HEK293 (cell line): ENCODE measurements around the gene DNER.

ENCODE experiments used
- CTCF ChIA-PET: fragments of 350-600 bp; formaldehyde crosslinking; extraction: SDS; loops from one replicate; lab custom pipeline; 2021; ENCODE audit warnings: antibody characterized with exemption; lab: Yijun Ruan, JAX
- POLR2A ChIA-PET: fragments of 300-600 bp; formaldehyde crosslinking; extraction: SDS; loops from one replicate; lab custom pipeline; 2020; ENCODE audit warnings: antibody characterized with exemption, inconsistent platforms; lab: Yijun Ruan, JAX
- H3K27ac ChIP-seq: fragments of 200-500 bp; sonication (Bioruptor generic); 2 replicates; pipeline ENCODE4 v1.5.1; 2014; ENCODE audit warnings: low read depth, low read length, control low read depth, inconsistent platforms; ENCODE audit errors: extremely low read depth
- H3K36me3 ChIP-seq, 2 experiments: fragments of 200-500 bp in 1 of 2; sonication (Bioruptor generic) in 1 of 2; 1 replicate in 1 of 2; 2 replicates in 1 of 2; pipeline ENCODE4 v1.5.1; 2014 to 2017; ENCODE audit warnings: inconsistent platforms in 2 of 2, low read length in 2 of 2; ENCODE audit not compliant: control insufficient read depth in 2 of 2, insufficient read depth in 1 of 2
- H3K4me1 ChIP-seq: fragments of 200-500 bp; sonication (Bioruptor generic); 2 replicates; pipeline ENCODE4 v1.5.1; 2014; ENCODE audit warnings: mild to moderate bottlenecking, low read length, inconsistent platforms; ENCODE audit not compliant: control insufficient read depth, insufficient read depth
- H3K4me3 ChIP-seq: 2 replicates; pipeline ENCODE4 v1.5.1; 2011; ENCODE audit warnings: low read depth, mild to moderate bottlenecking, control low read depth, low read length, moderate library complexity
- H3K9me3 ChIP-seq: fragments of 200-500 bp; sonication (Bioruptor generic); 2 replicates; pipeline ENCODE4 v1.5.1; 2014; ENCODE audit warnings: low read depth, low read length, inconsistent platforms; ENCODE audit not compliant: control insufficient read depth, insufficient read depth
- GLIS1 ChIP-seq: fragments of 450-650 bp; formaldehyde crosslinking; IDR thresholded peaks from 2 replicates; pipeline ENCODE4 v1.5.1; 2016; ENCODE audit warnings: missing biosample characterization, missing genetic modification characterization
- MZF1 ChIP-seq: fragments of 450-650 bp; formaldehyde crosslinking; IDR thresholded peaks from 2 replicates; pipeline ENCODE4 v1.5.1; 2017; ENCODE audit warnings: missing biosample characterization, missing genetic modification characterization, borderline replicate concordance
- OSR2 ChIP-seq: fragments of 450-650 bp; formaldehyde crosslinking; IDR thresholded peaks from 2 replicates; pipeline ENCODE4 v1.5.1; 2016; ENCODE audit warnings: missing biosample characterization, missing genetic modification characterization
- REPIN1 ChIP-seq: fragments of 450-650 bp; formaldehyde crosslinking; IDR thresholded peaks from 2 replicates; pipeline ENCODE4 v1.5.1; 2017; ENCODE audit warnings: missing biosample characterization, missing genetic modification characterization, low read depth
- SETDB1 ChIP-seq: IDR thresholded peaks from one replicate; pipeline ENCODE4 v1.6.1; 2017; ENCODE audit warnings: mild to moderate bottlenecking, low read length, moderate library complexity, mixed read lengths; ENCODE audit not compliant: insufficient read length
- SP7 ChIP-seq: fragments of 450-650 bp; formaldehyde crosslinking; IDR thresholded peaks from 2 replicates; pipeline ENCODE4 v1.5.1; 2016; ENCODE audit warnings: missing biosample characterization, missing genetic modification characterization
- WT1 ChIP-seq: fragments of 450-650 bp; formaldehyde crosslinking; IDR thresholded peaks from 2 replicates; pipeline ENCODE4 v1.5.1; 2016; ENCODE audit warnings: missing biosample characterization, missing genetic modification characterization
- ZNF133 ChIP-seq: fragments of 450-650 bp; formaldehyde crosslinking; IDR thresholded peaks from 2 replicates; pipeline ENCODE4 v1.5.1; 2016; ENCODE audit warnings: missing biosample characterization, missing genetic modification characterization
- ZNF174 ChIP-seq: fragments of 450-650 bp; formaldehyde crosslinking; IDR thresholded peaks from 2 replicates; pipeline ENCODE4 v1.5.0; 2017; ENCODE audit warnings: missing biosample characterization, mild to moderate bottlenecking, missing genetic modification characterization
- ZNF211 ChIP-seq: fragments of 450-650 bp; formaldehyde crosslinking; IDR thresholded peaks from 2 replicates; pipeline ENCODE4 v1.5.1; 2016; ENCODE audit warnings: low read depth, missing biosample characterization, missing genetic modification characterization
- ZNF433 ChIP-seq: fragments of 450-650 bp; formaldehyde crosslinking; IDR thresholded peaks from 2 replicates; pipeline ENCODE4 v1.5.1; 2016; ENCODE audit warnings: missing biosample characterization, missing genetic modification characterization, low read depth
- ZNF510 ChIP-seq: fragments of 450-650 bp; formaldehyde crosslinking; IDR thresholded peaks from 2 replicates; pipeline ENCODE4 v1.5.1; 2018; ENCODE audit warnings: mild to moderate bottlenecking, missing genetic modification characterization, missing biosample characterization; ENCODE audit not compliant: insufficient replicate concordance
- ZNF544 ChIP-seq: fragments of 450-650 bp; formaldehyde crosslinking; IDR thresholded peaks from 2 replicates; pipeline ENCODE4 v1.5.0; 2017; ENCODE audit warnings: missing biosample characterization, missing genetic modification characterization
- ZNF560 ChIP-seq: fragments of 450-650 bp; formaldehyde crosslinking; IDR thresholded peaks from 2 replicates; pipeline ENCODE4 v1.5.1; 2017; ENCODE audit warnings: missing biosample characterization, missing genetic modification characterization, borderline replicate concordance
- ZNF610 ChIP-seq: fragments of 450-650 bp; formaldehyde crosslinking; IDR thresholded peaks from 2 replicates; pipeline ENCODE4 v1.5.1; 2016; ENCODE audit warnings: missing biosample characterization, missing genetic modification characterization, borderline replicate concordance
- ZNF629 ChIP-seq: fragments of 450-650 bp; formaldehyde crosslinking; IDR thresholded peaks from 2 replicates; pipeline ENCODE4 v1.5.1; 2017; ENCODE audit warnings: missing biosample characterization, missing genetic modification characterization
- ZNF701 ChIP-seq: fragments of 450-650 bp; formaldehyde crosslinking; IDR thresholded peaks from 2 replicates; pipeline ENCODE4 v1.5.1; 2016; ENCODE audit warnings: missing biosample characterization, missing genetic modification characterization
- ZNF707 ChIP-seq: fragments of 450-650 bp; formaldehyde crosslinking; IDR thresholded peaks from 2 replicates; pipeline ENCODE4 v1.5.1; 2016; ENCODE audit warnings: missing biosample characterization, missing genetic modification characterization
- ZNF76 ChIP-seq: fragments of 450-650 bp; formaldehyde crosslinking; IDR thresholded peaks from 2 replicates; pipeline ENCODE4; 2016; ENCODE audit warnings: low read depth, missing biosample characterization, missing genetic modification characterization, borderline replicate concordance
- TF ChIP-seq, protein P1 (sequence below): fragments of 450-650 bp; formaldehyde crosslinking; IDR thresholded peaks from 2 replicates; pipeline ENCODE4 v1.5.1; 2016; ENCODE audit warnings: missing biosample characterization, missing genetic modification characterization
- TF ChIP-seq, protein P2 (sequence below): sonication (generic); formaldehyde crosslinking; IDR thresholded peaks from 2 replicates; pipeline ENCODE4 v1.8.1; 2022; ENCODE audit warnings: mild to moderate bottlenecking, moderate library complexity, missing genetic modification reagents
- TF ChIP-seq, protein P3 (sequence below): fragments of 450-650 bp; IDR thresholded peaks from 2 replicates; pipeline ENCODE4 v1.5.1; 2018; ENCODE audit warnings: missing biosample characterization, mild to moderate bottlenecking, missing genetic modification characterization
- TF ChIP-seq, protein P4 (sequence below): fragments of 450-650 bp; formaldehyde crosslinking; IDR thresholded peaks from 2 replicates; pipeline ENCODE4 v1.5.1; 2017; ENCODE audit warnings: missing biosample characterization, mild to moderate bottlenecking, missing genetic modification characterization, moderate library complexity

The DNER gene

DNA sequence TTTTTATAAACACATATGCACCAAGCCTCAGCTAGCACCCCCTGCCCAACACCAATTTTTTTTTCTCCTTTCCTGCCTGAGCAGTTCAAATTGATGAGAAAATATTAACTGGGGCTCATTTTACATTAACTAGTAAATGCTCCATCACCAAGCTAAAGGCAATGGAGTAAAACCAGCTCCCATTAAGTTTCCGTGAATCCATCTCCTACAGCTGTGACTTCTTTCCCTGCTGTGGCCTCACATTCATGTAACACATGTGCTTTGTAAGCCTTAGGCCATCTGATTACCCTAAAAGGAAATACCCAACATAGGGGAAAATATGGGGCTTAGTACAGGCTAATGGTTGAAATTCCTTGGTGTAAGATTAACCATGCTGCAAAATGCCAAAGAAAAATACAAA, 60.8 kb downstream of the DNER start:
- no peak for TF ChIP-seq SETDB1
- no peak for TF ChIP-seq ZNF433
- TF ChIP-seq ZNF560: no peak
- TF ChIP-seq, protein P1, sequence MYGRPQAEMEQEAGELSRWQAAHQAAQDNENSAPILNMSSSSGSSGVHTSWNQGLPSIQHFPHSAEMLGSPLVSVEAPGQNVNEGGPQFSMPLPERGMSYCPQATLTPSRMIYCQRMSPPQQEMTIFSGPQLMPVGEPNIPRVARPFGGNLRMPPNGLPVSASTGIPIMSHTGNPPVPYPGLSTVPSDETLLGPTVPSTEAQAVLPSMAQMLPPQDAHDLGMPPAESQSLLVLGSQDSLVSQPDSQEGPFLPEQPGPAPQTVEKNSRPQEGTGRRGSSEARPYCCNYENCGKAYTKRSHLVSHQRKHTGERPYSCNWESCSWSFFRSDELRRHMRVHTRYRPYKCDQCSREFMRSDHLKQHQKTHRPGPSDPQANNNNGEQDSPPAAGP (tag by site-specific recombination): no peak
- TF ChIP-seq, protein P2, sequence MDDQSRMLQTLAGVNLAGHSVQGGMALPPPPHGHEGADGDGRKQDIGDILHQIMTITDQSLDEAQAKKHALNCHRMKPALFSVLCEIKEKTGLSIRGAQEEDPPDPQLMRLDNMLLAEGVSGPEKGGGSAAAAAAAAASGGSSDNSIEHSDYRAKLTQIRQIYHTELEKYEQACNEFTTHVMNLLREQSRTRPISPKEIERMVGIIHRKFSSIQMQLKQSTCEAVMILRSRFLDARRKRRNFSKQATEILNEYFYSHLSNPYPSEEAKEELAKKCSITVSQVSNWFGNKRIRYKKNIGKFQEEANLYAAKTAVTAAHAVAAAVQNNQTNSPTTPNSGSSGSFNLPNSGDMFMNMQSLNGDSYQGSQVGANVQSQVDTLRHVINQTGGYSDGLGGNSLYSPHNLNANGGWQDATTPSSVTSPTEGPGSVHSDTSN (CRISPR knock-in tag): no peak
- TF ChIP-seq REPIN1: no peak
- TF ChIP-seq ZNF610 (tag by site-specific recombination): no peak
- TF ChIP-seq ZNF133: no peak
- TF ChIP-seq ZNF629 (tag by site-specific recombination): no peak
- no peak for TF ChIP-seq ZNF76
- TF ChIP-seq ZNF544: no peak
- TF ChIP-seq, protein P3, sequence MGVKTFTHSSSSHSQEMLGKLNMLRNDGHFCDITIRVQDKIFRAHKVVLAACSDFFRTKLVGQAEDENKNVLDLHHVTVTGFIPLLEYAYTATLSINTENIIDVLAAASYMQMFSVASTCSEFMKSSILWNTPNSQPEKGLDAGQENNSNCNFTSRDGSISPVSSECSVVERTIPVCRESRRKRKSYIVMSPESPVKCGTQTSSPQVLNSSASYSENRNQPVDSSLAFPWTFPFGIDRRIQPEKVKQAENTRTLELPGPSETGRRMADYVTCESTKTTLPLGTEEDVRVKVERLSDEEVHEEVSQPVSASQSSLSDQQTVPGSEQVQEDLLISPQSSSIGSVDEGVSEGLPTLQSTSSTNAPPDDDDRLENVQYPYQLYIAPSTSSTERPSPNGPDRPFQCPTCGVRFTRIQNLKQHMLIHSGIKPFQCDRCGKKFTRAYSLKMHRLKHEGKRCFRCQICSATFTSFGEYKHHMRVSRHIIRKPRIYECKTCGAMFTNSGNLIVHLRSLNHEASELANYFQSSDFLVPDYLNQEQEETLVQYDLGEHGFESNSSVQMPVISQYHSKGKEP (tag by site-specific recombination): no peak
- TF ChIP-seq OSR2 (tag by site-specific recombination): no peak
- no peak for TF ChIP-seq SP7 (tag by site-specific recombination)
- no peak for TF ChIP-seq GLIS1
- TF ChIP-seq, all 188 proteins: peak for 0
- no peaks in the 10 kb centered on the region for H3K36me3 ChIP-seq
- H3K27ac ChIP-seq: no peak overlapping the region
- ChIA-PET POLR2A (no interaction called here), CTCF (interaction anchor here (1.0 to 1.7 kb wide), 2 partner anchors 13 to 14 kb away, joined by 4 to 11 read pairs; no protein-coding TSS in a partner anchor)
- H3K4me1 ChIP-seq: peaks cover 3% of the 10 kb centered on the region; the same call in 1 of the 2 replicates
- H3K9me3 ChIP-seq: no peaks in the 10 kb centered on the region
- H3K4me3 ChIP-seq: no peak overlapping the region

DNA sequence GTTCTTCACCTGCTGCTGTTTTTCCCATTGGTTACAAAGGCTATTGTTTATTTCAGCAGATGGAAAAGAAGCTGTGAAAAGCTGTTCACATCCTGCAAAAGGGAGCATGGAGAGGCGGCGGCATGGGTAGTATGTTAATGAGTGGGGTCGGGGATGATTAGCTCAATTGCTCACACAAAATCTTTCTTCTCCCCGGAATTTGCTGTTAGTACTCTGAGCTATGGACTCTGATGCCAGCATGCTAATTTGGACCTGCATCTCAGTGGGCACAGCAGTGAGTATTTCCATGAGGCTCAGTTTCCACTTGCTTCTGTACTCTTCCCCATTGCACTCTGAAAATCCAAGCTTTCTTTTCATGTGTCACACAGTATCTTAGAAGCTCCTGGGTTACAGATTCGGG, 61.6 kb downstream of the DNER start:
- TF ChIP-seq ZNF174 (no peak), ZNF707 (tag by site-specific recombination) (no peak), SETDB1 (no peak), MZF1 (tag by site-specific recombination) (no peak), ZNF701 (tag by site-specific recombination) (no peak), ZNF211 (tag by site-specific recombination) (no peak), ZNF510 (no peak), WT1 (no peak)
- TF ChIP-seq, protein P4, sequence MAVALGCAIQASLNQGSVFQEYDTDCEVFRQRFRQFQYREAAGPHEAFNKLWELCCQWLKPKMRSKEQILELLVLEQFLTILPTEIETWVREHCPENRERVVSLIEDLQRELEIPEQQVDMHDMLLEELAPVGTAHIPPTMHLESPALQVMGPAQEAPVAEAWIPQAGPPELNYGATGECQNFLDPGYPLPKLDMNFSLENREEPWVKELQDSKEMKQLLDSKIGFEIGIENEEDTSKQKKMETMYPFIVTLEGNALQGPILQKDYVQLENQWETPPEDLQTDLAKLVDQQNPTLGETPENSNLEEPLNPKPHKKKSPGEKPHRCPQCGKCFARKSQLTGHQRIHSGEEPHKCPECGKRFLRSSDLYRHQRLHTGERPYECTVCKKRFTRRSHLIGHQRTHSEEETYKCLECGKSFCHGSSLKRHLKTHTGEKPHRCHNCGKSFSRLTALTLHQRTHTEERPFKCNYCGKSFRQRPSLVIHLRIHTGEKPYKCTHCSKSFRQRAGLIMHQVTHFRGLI (tag by site-specific recombination): no peak
- POLR2A ChIA-PET: no interaction called here
- Histone ChIP-seq H3K4me3 (no peak overlapping the region), H3K9me3 (no peaks in the 10 kb centered on the region), H3K36me3 (no peaks in the 10 kb centered on the region), H3K27ac (no peak overlapping the region), H3K4me1 (peaks cover 2% of the 10 kb centered on the region; the same call in 1 of the 2 replicates)
- CTCF ChIA-PET: interaction anchor here (1.0 to 1.7 kb wide), 2 partner anchors 12 to 13 kb away, joined by 4 to 11 read pairs; no protein-coding TSS in a partner anchor
